ENCODE data around the gene HIVEP3.

The HIVEP3 gene

DNA sequence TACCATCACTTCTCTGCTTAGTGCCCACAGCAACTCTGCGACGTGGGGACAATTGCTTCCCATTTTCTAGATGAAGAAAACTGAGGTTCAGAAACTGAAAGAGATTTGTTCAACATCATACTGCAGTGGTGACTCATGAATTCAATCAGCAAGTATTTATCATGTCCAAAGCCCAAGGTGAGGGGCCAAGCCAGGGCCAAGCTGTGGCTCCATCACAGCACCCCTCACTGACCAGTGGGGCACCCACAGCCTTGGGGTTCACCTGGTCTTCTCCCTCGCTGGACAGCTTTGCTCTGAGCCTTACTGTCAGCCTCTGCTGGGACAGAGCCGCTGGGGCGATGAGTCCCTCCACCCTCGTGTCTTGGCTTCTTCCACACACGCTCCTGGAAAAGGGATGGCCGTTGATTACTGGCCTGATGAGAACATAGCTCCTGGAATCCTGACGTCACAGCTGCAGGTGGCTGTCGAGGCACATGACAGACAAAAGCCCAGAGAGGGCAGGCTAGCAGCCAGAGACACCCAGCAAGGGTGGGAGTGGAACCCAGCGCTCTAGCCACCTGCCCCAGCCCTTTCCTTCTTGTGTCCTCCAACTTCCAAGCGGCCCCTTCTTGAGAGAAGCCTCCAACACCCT, 440.5 kb downstream of the HIVEP3 start:
- H3K9ac ChIP-seq (ENCODE audit: low read length in 2 of 2): no peak overlapping the region
- H3K4me1 ChIP-seq (ENCODE audit: control insufficient read depth, insufficient read depth, low read length): peaks cover 59% of the 10 kb centered on the region
- H3K4me3 ChIP-seq (ENCODE audit: low read length in 2 of 2): no peak overlapping the region
- no peaks in the 10 kb centered on the region for H3K36me3 ChIP-seq (ENCODE audit: control insufficient read depth in 2 of 2, insufficient read depth in 2 of 2, low read length in 2 of 2)
- H3K27me3 ChIP-seq (ENCODE audit: control insufficient read depth in 1 of 2, insufficient read depth in 2 of 2, low read length in 2 of 2): no peaks in the 10 kb centered on the region
- H3K27ac ChIP-seq (ENCODE audit: low read length): no peak overlapping the region
- no peaks in the 10 kb centered on the region for H3K9me3 ChIP-seq (ENCODE audit: control insufficient read depth in 2 of 2, low read length in 2 of 2)

DNA sequence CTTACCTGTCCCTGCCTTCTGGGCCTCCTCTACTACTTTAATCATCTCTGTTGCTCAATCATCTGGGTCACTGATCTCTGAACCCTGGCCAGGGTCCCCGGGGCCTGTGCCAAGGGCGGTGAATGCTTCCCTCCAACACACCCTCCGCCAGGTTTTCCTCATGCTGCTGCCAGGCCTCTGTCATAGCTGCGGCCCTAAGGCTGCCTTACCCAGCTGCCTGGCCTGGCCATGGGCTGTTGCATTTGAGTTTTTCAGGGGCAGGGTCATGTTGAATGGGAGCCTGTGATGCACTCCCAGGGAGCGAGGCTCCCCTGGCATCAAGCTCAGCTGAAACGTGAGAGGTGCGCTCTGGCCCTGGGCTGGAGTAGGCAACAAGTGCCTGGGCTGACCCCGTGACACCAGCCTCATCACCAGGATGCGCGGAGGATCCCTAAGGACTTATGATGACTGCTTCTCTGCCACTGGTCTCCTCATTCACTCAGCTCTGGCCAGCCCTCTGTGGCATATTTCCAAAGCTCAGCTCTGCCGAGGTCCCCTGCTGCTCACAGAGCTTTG, 441.8 kb downstream of the HIVEP3 start:
- no peaks in the 10 kb centered on the region for H3K36me3 ChIP-seq (ENCODE audit: control insufficient read depth in 2 of 2, insufficient read depth in 2 of 2, low read length in 2 of 2)
- peaks cover 46% of the 10 kb centered on the region for H3K4me1 ChIP-seq (ENCODE audit: control insufficient read depth, insufficient read depth, low read length)
- no peak overlapping the region for H3K4me3 ChIP-seq (ENCODE audit: low read length in 2 of 2)
- H3K9ac ChIP-seq (ENCODE audit: low read length in 2 of 2): no peak overlapping the region
- no peak overlapping the region for H3K27ac ChIP-seq (ENCODE audit: low read length)
- no peaks in the 10 kb centered on the region for H3K27me3 ChIP-seq (ENCODE audit: control insufficient read depth in 1 of 2, insufficient read depth in 2 of 2, low read length in 2 of 2)
- no peaks in the 10 kb centered on the region for H3K9me3 ChIP-seq (ENCODE audit: control insufficient read depth in 2 of 2, low read length in 2 of 2)

DNA sequence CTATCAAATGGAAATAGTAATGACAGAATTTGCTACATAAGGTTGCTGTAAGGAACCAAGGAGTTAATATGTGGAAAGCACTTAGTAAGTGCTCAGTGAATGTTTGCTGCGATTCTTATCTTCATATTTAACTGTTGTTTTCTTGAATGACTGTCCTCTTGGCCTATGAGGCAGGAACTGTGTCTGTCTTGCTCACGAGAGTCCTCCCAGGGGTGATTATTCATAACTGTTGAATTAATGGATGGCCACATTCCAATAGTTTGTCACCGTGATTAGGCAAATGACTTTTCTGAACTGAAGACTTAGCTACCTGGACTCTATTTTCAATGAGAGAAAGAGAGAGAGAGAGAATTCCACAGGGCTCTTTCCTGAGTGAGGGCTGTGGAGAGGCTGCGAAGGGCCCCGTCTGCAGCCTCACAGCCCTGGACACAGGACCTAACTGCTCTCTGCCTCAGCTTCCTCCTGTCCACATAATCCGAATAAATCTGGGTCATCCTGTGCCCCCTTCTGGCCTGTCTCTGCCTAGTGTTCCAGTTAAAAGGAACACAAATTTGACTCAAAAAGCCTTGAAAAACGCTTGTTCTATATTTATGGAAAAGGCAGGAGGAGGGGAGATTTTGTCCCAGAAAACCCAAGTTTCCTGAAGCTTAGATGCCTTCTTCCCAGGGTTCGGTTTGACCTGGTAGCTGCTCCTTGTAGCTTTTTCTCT, 442.7 kb downstream of the HIVEP3 start:
- peaks cover 44% of the 10 kb centered on the region for H3K4me1 ChIP-seq (ENCODE audit: control insufficient read depth, insufficient read depth, low read length)
- no peak overlapping the region for H3K27ac ChIP-seq (ENCODE audit: low read length)
- no peak overlapping the region for H3K9ac ChIP-seq (ENCODE audit: low read length in 2 of 2)
- H3K4me3 ChIP-seq (ENCODE audit: low read length in 2 of 2): no peak overlapping the region
- no peaks in the 10 kb centered on the region for H3K36me3 ChIP-seq (ENCODE audit: control insufficient read depth in 2 of 2, insufficient read depth in 2 of 2, low read length in 2 of 2)
- no peaks in the 10 kb centered on the region for H3K27me3 ChIP-seq (ENCODE audit: control insufficient read depth in 1 of 2, insufficient read depth in 2 of 2, low read length in 2 of 2)
- no peaks in the 10 kb centered on the region for H3K9me3 ChIP-seq (ENCODE audit: control insufficient read depth in 2 of 2, low read length in 2 of 2)

GRCh38 chr1:41475346-41475745, 443.4 kb downstream of the HIVEP3 start:
- Histone ChIP-seq H3K4me3 (ENCODE audit: low read length in 2 of 2) (no peak overlapping the region), H3K36me3 (ENCODE audit: control insufficient read depth in 2 of 2, insufficient read depth in 2 of 2, low read length in 2 of 2) (no peaks in the 10 kb centered on the region), H3K9ac (ENCODE audit: low read length in 2 of 2) (no peak overlapping the region), H3K27me3 (ENCODE audit: control insufficient read depth in 1 of 2, insufficient read depth in 2 of 2, low read length in 2 of 2) (no peaks in the 10 kb centered on the region), H3K4me1 (ENCODE audit: control insufficient read depth, insufficient read depth, low read length) (peaks cover 44% of the 10 kb centered on the region), H3K27ac (ENCODE audit: low read length) (peak overlapping the region; percentile 76), H3K9me3 (ENCODE audit: control insufficient read depth in 2 of 2, low read length in 2 of 2) (no peaks in the 10 kb centered on the region)

DNA sequence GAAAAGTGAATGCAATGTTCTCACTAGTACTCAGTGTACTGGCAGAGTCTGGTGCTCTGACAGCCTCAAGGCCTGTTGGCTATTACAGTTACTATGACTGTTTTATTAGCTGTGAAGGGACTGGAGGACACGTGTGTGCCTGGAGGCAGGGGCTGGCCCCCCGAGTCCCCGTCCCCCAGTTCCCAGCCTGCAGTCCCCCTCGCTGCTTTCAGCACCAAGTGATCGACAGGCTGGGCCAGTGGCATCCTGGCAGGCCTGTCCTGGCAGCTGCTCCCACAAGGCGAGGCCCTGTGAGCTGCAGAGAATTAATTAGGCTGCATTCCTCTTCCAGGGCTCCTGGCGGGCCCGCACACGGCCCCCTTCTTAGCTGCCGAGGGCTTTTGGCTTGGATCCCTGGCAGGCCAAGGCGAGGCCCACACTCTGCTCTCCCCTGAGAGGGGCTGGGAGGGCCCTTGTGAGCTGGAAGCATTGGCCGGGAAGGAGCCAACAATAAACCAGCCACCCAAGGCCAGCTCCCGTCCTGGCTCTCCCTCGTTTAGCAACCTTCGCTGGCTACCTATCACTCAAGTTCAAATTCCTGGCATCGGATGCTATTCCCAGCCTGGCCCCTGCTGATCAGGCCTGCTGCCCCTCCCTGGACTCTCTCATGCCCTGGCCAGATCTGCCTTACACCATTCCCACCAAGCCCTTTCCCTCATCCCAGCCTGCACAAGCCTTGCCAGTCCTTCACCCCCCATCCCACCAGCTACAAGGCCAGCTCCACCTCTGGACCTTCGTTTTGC, 444.0 kb downstream of the HIVEP3 start:
- peaks cover 44% of the 10 kb centered on the region for H3K4me1 ChIP-seq (ENCODE audit: control insufficient read depth, insufficient read depth, low read length)
- H3K9ac ChIP-seq (ENCODE audit: low read length in 2 of 2): peak overlapping the region; percentile 5 to 18
- H3K9me3 ChIP-seq (ENCODE audit: control insufficient read depth in 2 of 2, low read length in 2 of 2): no peaks in the 10 kb centered on the region
- H3K27ac ChIP-seq (ENCODE audit: low read length): peak overlapping the region; percentile 76
- H3K27me3 ChIP-seq (ENCODE audit: control insufficient read depth in 1 of 2, insufficient read depth in 2 of 2, low read length in 2 of 2): no peaks in the 10 kb centered on the region
- H3K36me3 ChIP-seq (ENCODE audit: control insufficient read depth in 2 of 2, insufficient read depth in 2 of 2, low read length in 2 of 2): no peaks in the 10 kb centered on the region
- peak overlapping the region in 1 of 2 donors; percentile 8 for H3K4me3 ChIP-seq (ENCODE audit: low read length in 2 of 2)

DNA sequence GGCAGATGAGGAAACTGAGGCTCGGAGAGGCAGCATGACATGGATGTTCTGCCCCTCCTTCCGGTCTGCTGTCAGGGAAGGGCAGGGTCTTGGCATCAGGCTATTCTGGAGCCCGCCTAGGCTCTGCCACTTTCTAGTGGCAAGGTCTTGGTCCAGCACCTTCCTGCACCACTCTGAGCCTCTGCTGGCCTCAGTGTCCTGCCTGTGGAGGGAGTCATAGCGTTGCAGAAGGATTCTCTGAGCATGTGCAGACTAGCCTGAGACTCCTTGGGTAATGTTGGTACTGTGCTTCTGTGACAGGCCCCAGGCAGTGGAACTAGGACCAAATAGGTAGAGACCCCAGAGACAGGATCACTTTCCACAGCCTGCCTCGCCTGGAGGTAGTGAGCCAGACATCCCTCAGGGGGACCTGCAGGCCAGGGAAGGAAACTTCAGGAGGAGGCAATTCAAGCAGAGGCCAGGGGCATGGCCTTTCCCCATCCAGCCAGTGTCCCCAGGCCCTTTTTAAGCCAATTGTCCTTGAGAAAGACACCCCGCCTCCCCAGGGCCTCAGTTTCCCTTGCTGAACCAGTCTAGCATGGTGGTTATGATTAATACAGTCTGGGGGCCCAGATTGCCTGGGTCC, 444.9 kb downstream of the HIVEP3 start:
- no peaks in the 10 kb centered on the region for H3K27me3 ChIP-seq (ENCODE audit: control insufficient read depth in 1 of 2, insufficient read depth in 2 of 2, low read length in 2 of 2)
- H3K4me1 ChIP-seq (ENCODE audit: control insufficient read depth, insufficient read depth, low read length): peaks cover 37% of the 10 kb centered on the region
- H3K9me3 ChIP-seq (ENCODE audit: control insufficient read depth in 2 of 2, low read length in 2 of 2): no peaks in the 10 kb centered on the region
- no peaks in the 10 kb centered on the region for H3K36me3 ChIP-seq (ENCODE audit: control insufficient read depth in 2 of 2, insufficient read depth in 2 of 2, low read length in 2 of 2)
- peak overlapping the region; percentile 6 to 55 for H3K9ac ChIP-seq (ENCODE audit: low read length in 2 of 2)
- H3K27ac ChIP-seq (ENCODE audit: low read length): peak overlapping the region; percentile 76
- no peak overlapping the region for H3K4me3 ChIP-seq (ENCODE audit: low read length in 2 of 2)

DNA sequence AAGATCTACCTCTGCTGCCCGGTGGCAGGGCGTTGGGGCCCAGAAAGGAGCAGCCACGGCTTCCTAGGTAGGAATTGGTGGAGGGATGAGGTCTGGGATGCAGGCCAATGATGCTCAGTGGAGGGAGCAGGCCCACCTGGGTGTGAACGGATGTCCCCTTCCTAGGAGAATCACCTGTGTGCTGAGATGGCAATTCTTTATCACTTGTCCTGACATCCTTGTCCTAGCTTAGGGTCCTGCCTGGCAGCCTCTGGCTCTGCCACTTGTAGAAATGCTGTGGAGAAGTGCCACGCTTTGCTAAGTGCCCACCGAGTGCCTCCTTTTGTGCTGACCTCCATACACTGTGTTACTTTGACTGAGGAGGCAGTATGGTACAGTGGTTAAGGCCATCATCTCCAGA, 447.1 kb downstream of the HIVEP3 start:
- Histone ChIP-seq H3K27me3 (ENCODE audit: control insufficient read depth in 1 of 2, insufficient read depth in 2 of 2, low read length in 2 of 2) (no peaks in the 10 kb centered on the region), H3K4me3 (ENCODE audit: low read length in 2 of 2) (no peak overlapping the region), H3K36me3 (ENCODE audit: control insufficient read depth in 2 of 2, insufficient read depth in 2 of 2, low read length in 2 of 2) (no peaks in the 10 kb centered on the region), H3K27ac (ENCODE audit: low read length) (no peak overlapping the region), H3K9ac (ENCODE audit: low read length in 2 of 2) (no peak overlapping the region), H3K9me3 (ENCODE audit: control insufficient read depth in 2 of 2, low read length in 2 of 2) (no peaks in the 10 kb centered on the region), H3K4me1 (ENCODE audit: control insufficient read depth, insufficient read depth, low read length) (peaks cover 25% of the 10 kb centered on the region)

GRCh38 chr1:41469706-41470105, 449.0 kb downstream of the HIVEP3 start:
- Histone ChIP-seq H3K27ac (ENCODE audit: low read length) (no peak overlapping the region), H3K9ac (ENCODE audit: low read length in 2 of 2) (peak overlapping the region in 1 of 2 donors; percentile 21), H3K9me3 (ENCODE audit: control insufficient read depth in 2 of 2, low read length in 2 of 2) (no peaks in the 10 kb centered on the region), H3K27me3 (ENCODE audit: control insufficient read depth in 1 of 2, insufficient read depth in 2 of 2, low read length in 2 of 2) (no peaks in the 10 kb centered on the region), H3K4me3 (ENCODE audit: low read length in 2 of 2) (no peak overlapping the region), H3K4me1 (ENCODE audit: control insufficient read depth, insufficient read depth, low read length) (peaks cover 14% of the 10 kb centered on the region), H3K36me3 (ENCODE audit: control insufficient read depth in 2 of 2, insufficient read depth in 2 of 2, low read length in 2 of 2) (no peaks in the 10 kb centered on the region)

DNA sequence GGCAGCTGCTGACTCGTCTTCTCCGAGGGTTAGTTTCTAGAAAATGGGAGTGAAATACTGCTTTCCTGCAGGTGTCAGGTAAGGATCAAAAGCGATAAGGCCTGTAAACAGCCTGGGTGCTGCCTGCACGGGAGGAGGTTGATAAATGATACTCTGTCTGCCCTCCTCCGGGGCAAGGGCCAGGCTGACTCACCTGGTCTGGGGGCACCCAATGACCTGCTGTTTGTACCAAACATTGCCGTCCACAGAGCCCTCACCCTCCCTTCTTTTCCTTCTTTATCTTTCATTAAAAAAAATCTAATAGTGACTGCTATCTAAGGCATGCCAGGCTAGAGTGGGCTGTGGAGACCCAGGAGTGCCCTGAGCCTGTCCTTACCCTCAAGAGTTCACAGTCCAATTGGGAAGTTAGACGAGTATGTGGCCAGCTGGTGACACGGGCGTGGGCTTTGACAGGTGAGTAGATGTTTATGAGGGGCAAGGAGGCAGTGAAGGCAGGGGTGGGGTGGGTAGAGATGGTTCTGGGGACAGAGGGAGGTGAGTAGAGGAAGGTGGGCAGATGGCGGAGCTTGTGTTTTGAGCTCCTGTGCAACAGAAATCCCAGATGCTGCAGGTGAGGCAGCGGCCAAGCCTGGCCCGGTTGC, 450.5 kb downstream of the HIVEP3 start:
- no peak overlapping the region for H3K27ac ChIP-seq (ENCODE audit: low read length)

GRCh38 chr1:41467673-41468072, 451.0 kb downstream of the HIVEP3 start:
- Histone ChIP-seq H3K4me3 (ENCODE audit: low read length in 2 of 2) (no peak overlapping the region), H3K27ac (ENCODE audit: low read length) (no peak overlapping the region), H3K36me3 (ENCODE audit: control insufficient read depth in 2 of 2, insufficient read depth in 2 of 2, low read length in 2 of 2) (no peaks in the 10 kb centered on the region), H3K9ac (ENCODE audit: low read length in 2 of 2) (no peak overlapping the region), H3K27me3 (ENCODE audit: control insufficient read depth in 1 of 2, insufficient read depth in 2 of 2, low read length in 2 of 2) (no peaks in the 10 kb centered on the region), H3K4me1 (ENCODE audit: control insufficient read depth, insufficient read depth, low read length) (peaks cover 2% of the 10 kb centered on the region), H3K9me3 (ENCODE audit: control insufficient read depth in 2 of 2, low read length in 2 of 2) (no peaks in the 10 kb centered on the region)

More for the DNA sequence above, 450.5 kb downstream of the HIVEP3 start:
- no peaks in the 10 kb centered on the region for H3K9me3 ChIP-seq (ENCODE audit: control insufficient read depth in 2 of 2, low read length in 2 of 2)
- H3K27me3 ChIP-seq (ENCODE audit: control insufficient read depth in 1 of 2, insufficient read depth in 2 of 2, low read length in 2 of 2): no peaks in the 10 kb centered on the region
- H3K36me3 ChIP-seq (ENCODE audit: control insufficient read depth in 2 of 2, insufficient read depth in 2 of 2, low read length in 2 of 2): no peaks in the 10 kb centered on the region
- no peak overlapping the region for H3K9ac ChIP-seq (ENCODE audit: low read length in 2 of 2)
- peaks cover 2% of the 10 kb centered on the region for H3K4me1 ChIP-seq (ENCODE audit: control insufficient read depth, insufficient read depth, low read length)
- no peak overlapping the region for H3K4me3 ChIP-seq (ENCODE audit: low read length in 2 of 2)

All from stomach smooth muscle (tissue), 2 donors.